PC-9 (cell line): ENCODE results near the gene ENTREP3.
"Not testable (repeated sequence)": the region's sequence is repeated elsewhere in the genome, so short reads cannot be mapped to it uniquely, and the experiment has no call there.

Experiments used
- CTCF ChIP-seq: fragments of 200-600 bp; sonication (generic); conservative IDR thresholded peaks from 2 replicates; pipeline ENCODE4 v1.6.1; 2017; ENCODE audit warnings: mixed run types, antibody characterized with exemption, mild to moderate bottlenecking, moderate library complexity
- EZH2 ChIP-seq: fragments of 200-600 bp; sonication (generic); IDR thresholded peaks from 2 replicates; pipeline ENCODE4 v1.8.0; 2017; ENCODE audit warnings: antibody characterized with exemption, low read depth

- not testable (repeated sequence) for TF ChIP-seq EZH2, CTCF
These were observed 40.6 kb downstream of the ENTREP3 start for GRCh38 chr1:155214702-155215101.
